Heart left ventricle (tissue), 16 donors: ENCODE data around the gene SHC1. TPM values are rescaled to one million over a fixed set of nuclear protein-coding genes. Genes with fewer than 3 reads are reported as not detected.

Source experiments
- ATAC-seq, 4 donors: fragments of 200-7000 bp; cut with Tn5 transposase; one replicate each; pipeline ENCODE4 v1.9.1; 2020 to 2022; ENCODE audit warnings: moderate library complexity in 4 of 4, mild to moderate bottlenecking in 3 of 4, moderate number of reproducible peaks in 1 of 4
- DNase-seq, 5 donors: peaks; one replicate each; pipeline ENCODE4 v3.0.0-alpha.2; 2020
- H3K27ac ChIP-seq, 12 donors: fragments of 200-600 bp; sonication (generic) in 4 of 12; one replicate each; pipeline versions ENCODE4 v1.5.0 to v1.8.0; 2016 to 2022; ENCODE audit warnings: mild to moderate bottlenecking in 2 of 12
- H3K27me3 ChIP-seq, 9 donors: fragments of 200-600 bp; sonication (generic) in 2 of 9; one replicate each; pipeline versions ENCODE4 v1.5.1 to v1.8.0; 2016 to 2022; ENCODE audit warnings: mild to moderate bottlenecking in 3 of 9
- H3K36me3 ChIP-seq, 9 donors: fragments of 200-600 bp; sonication (generic) in 2 of 9; one replicate each; pipeline versions ENCODE4 v1.5.0 to v1.8.0; 2018 to 2022; ENCODE audit warnings: mild to moderate bottlenecking in 2 of 9
- H3K4me1 ChIP-seq, 12 donors: fragments of 200-600 bp; sonication (generic) in 4 of 12; one replicate each; pipeline versions ENCODE4 v1.5.0 to v1.8.0; 2016 to 2022; ENCODE audit warnings: mild to moderate bottlenecking in 3 of 12
- H3K4me3 ChIP-seq, 12 donors: fragments of 200-600 bp; sonication (generic) in 4 of 12; one replicate each; pipeline versions ENCODE4 v1.5.0 to v1.8.0; 2017 to 2022; ENCODE audit warnings: mild to moderate bottlenecking in 9 of 12, moderate library complexity in 4 of 12
- H3K9me3 ChIP-seq, 12 donors: fragments of 200-600 bp; sonication (generic) in 4 of 12; one replicate each; pipeline versions ENCODE4 v1.5.0 to v1.8.0; 2016 to 2022; ENCODE audit warnings: mild to moderate bottlenecking in 1 of 12
- POLR2A ChIP-seq, 2 donors: fragments of 450-650 bp; IDR thresholded peaks; one replicate each; pipeline ENCODE4 v1.6.1; 2017; ENCODE audit warnings: antibody characterized with exemption in 2 of 2, mild to moderate bottlenecking in 2 of 2, moderate library complexity in 2 of 2
- whole genome bisulfite sequencing, 4 donors: extraction: QIAGEN DNeasy Blood & Tissue Kit in 2 of 4; methylation state at CpG; one replicate each; pipeline versions ENCODE4 v1.1.5 to v1.1.7; 2013 to 2018; 5-methylcytosine and 5-hydroxymethylcytosine counted together
- intact Hi-C, 10 donors: fragments of 100-400 bp; cut with DNase I; formaldehyde crosslinking; loops; one replicate each; pipeline versions ENCODE4 v1.11.1 to v1.14.2; 2022
- polyA plus RNA-seq, 2 donors: library from polyadenylated mRNA; stranded (reverse); fragments of 200-250 nt; gene quantifications; one replicate each; pipeline ENCODE4 v1.2.3, GENCODE V29; 2013
- total RNA-seq, 9 donors: library from RNA; depleted of rRNA in 2 of 9; stranded (reverse); fragments of >200 nt in 2 of 9; fragmentation: NEBNext Ultra II Directional in 3 of 9; extraction: Animal tissue kit (Norgen Biotek cat#: 25700) in 3 of 9; gene quantifications; one replicate each; pipeline versions ENCODE4 v1.1.0 to v1.2.4, GENCODE V29; 2016 to 2023
- TF ChIP-seq, protein P1 (sequence below), 12 donors: fragments of 200-600 bp; sonication (generic) in 4 of 12; IDR thresholded peaks; one replicate each; pipeline versions ENCODE4 v1.5.0 to v1.8.0; 2018 to 2022; ENCODE audit warnings: antibody characterized with exemption in 12 of 12, mild to moderate bottlenecking in 5 of 12
- donor health status: ischemic (EF 13 %, LVEDD 7.1; RV severe dilation, severe dysfunction).
- donor health status: healthy with polysubstance abuse.
- donor health status: DM: no; HTN: yes; CAD: no.
- donor health status: DM: no; HTN: no; CAD: no.
- donor health status: ischemic (EF 25% LVEDD 6.9; RV normal size, moderate dysfunction).
- donor health status: ischemic (EF 25% LVEDD 5.7; RV mildly dilated, moderate dysfunction).
- donor health status: healthy.
- donor health status: DM: yes; HTN: yes; CAD: no.
- donor health status: ischemic (EF 35%, LVEDD 5.7; RV mildly dilated, moderate dysfunction).
- donor health status: nonischemic (EF 11% LVEDD 7.7; RV severe dilation, severe dysfunction).
- donor health status: DM: yes; HTN: yes; CAD: no.
- donor health status: PGD.
- donor health status: ischemic (EF 29% LVEDD 5.4; RV normal size, mild dysfunction).
- donor health status: nonischemic (EF 23%, LVEDD 6.1; RV moderate dilation, normal function).

The SHC1 gene
- total and polyA plus RNA-seq, 11 donors: 23.6 to 115 (median 62.4) TPM

DNA sequence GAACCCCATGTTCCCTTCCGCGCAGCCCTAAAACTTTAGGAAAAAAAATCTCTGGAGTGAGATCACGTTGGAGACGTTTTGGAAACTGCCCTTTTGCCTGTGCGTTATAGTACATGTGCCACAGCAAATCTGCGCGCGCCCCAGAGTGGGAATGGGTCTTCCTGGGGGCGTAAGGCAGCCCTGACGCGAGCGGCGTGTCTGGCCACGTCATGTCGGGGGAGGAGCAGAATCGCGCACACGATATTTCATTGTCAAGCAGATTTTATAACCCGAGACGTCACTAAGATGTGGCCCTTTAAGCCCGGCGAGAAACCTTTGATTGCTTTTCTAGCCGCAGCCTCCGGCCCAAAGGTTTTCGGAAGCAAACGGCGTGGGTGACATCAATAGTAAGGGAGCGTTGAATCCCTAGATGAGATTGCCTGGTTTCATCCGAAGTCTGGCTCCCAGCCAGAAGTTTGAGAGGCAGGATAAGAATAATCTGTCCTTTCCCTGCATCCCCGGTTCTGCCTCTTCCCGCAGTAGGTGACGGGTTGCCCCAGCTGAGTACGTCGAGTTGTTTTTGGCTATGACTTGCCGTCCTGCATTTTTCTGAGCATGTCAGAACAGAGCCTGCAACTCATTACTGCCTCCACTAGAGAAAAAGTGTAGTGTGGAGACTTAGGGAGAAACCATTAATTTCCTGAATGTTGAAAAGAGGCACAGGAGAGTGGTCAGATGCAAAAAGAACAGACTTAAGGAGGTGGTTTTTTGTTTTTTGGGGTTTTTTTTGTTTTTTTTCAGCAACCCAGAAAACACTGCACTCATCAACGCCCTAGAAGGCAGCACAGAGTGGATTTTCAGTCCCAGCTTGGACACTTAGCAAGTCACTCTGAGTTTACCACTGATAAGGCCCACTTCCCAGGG lies 33.2 kb downstream of the SHC1 start:
- TF ChIP-seq, protein P1, sequence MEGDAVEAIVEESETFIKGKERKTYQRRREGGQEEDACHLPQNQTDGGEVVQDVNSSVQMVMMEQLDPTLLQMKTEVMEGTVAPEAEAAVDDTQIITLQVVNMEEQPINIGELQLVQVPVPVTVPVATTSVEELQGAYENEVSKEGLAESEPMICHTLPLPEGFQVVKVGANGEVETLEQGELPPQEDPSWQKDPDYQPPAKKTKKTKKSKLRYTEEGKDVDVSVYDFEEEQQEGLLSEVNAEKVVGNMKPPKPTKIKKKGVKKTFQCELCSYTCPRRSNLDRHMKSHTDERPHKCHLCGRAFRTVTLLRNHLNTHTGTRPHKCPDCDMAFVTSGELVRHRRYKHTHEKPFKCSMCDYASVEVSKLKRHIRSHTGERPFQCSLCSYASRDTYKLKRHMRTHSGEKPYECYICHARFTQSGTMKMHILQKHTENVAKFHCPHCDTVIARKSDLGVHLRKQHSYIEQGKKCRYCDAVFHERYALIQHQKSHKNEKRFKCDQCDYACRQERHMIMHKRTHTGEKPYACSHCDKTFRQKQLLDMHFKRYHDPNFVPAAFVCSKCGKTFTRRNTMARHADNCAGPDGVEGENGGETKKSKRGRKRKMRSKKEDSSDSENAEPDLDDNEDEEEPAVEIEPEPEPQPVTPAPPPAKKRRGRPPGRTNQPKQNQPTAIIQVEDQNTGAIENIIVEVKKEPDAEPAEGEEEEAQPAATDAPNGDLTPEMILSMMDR (IDR thresholded peaks at IDR 0.05): peak in 7 of 12 donors; percentile 19 to 43 (median 28)
- peak; percentile 22 to 58 for TF ChIP-seq POLR2A (IDR thresholded peaks at IDR 0.05)
- H3K27me3 ChIP-seq: no peaks in the 10 kb centered on the region
- H3K4me3 ChIP-seq: peak overlapping the region; percentile 39 to 80 (median 66)
- H3K4me1 ChIP-seq: peaks cover 0 to 50% (median 20%) of the 10 kb centered on the region in 12 donors
- no peaks in the 10 kb centered on the region for H3K9me3 ChIP-seq
- DNase-seq (peak; percentile 91 to 95 (median 94)), ATAC-seq (peak; percentile 88 to 91 (median 88))
- H3K36me3 ChIP-seq: peaks cover 0 to 2% (median 0%) of the 10 kb centered on the region in 9 donors
- peak overlapping the region; percentile 90 to 100 (median 98) for H3K27ac ChIP-seq
- intact Hi-C loops: loop anchor here in 4 of 10 donors (2.0 to 10.0 kb wide), 6 partner anchors 35 to 380 kb away; partner anchors contain the start of genes UBE2Q1 (in 3 of the 4), CHRNB2 (in 1 of the 4), CKS1B (in 1 of the 4) and SHC1 (in 1 of the 4)
- 0 to 2% (median 1%) methylated on average over 20 to 36 of the region's 36 CpGs for WGBS, 4 donors

DNA sequence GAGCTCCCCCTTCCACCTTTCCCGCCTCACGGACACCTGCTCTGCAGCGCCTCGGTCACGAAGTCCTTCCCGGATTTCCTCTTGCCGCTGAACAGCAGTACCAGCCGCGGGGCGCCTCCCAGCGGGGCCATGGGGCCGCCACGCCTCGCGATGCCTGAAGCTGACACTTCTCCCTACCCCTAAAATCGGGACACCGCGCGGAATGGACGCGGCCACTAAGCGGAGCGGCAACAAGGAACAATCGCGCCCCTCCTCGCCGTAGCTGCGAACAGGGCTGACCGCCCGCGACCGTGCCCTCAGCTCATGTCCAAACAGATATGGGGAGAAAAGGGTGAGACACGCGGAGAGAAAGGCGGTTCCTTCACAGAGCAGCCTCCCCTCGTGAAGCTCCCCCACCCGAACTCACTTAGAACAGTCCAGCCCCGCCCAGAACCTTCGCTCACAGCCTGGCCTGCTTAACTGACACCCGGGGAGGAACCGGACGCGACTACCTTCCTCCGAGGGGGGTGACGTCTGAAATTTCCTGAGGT lies 33.9 kb downstream of the SHC1 start, which contains the start of gene PMVK:
PMVK (minus strand) TSS at position 165 of the 530 bp plus-strand sequence; CDS start at position 131, 34 bp downstream.
- WGBS, 4 donors: 0 to 1% (median 0%) methylated on average over 30 to 45 of the region's 45 CpGs
- H3K27me3 ChIP-seq: no peaks in the 10 kb centered on the region

DNA sequence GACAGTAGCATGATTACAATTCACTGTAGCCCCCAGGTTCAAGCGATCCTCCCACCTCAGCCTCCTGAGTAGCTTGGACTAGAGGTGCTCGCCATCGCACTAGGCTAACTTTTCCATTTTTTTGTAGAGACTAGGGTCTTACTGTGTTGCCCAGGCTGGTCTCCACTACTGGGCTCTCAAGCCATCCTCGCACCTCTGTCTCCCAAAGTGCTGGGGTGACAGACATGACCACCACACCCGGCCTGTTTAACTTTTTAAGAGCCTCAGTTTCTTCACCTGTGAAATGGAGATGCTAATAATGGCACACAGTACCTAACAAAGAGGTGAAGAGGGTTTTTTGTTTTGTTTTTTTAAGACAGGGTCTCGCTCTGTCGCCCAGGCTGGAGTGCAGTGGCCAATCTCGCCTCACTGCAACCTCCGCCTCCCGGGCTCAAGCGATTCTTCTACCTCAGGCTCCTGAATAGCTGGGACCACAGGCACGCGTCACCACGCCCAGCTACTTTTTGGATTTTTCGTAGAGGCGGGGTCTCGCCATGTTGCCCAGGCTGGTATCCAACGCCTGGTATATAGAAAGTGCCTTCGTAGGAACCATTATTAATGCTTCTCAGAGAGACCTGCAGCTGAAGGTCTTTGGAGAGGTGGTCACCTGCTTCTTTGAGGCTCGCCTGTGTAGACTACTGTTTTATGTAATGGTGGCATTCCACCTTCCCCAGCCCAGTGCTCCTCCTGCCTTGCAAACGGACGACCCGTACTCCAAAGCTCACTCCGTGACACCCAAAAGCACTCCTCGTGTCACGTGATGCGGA lies 34.6 kb downstream of the SHC1 start:
- DNase-seq (peak in 1 of 5 donors; percentile 28), ATAC-seq (no peak)
- Histone ChIP-seq H3K36me3 (peaks cover 0 to 15% (median 4%) of the 10 kb centered on the region in 9 donors), H3K27ac (peak overlapping the region; percentile 90 to 100 (median 98)), H3K9me3 (no peaks in the 10 kb centered on the region), H3K27me3 (no peaks in the 10 kb centered on the region), H3K4me3 (peak overlapping the region; percentile 39 to 80 (median 66)), H3K4me1 (peaks cover 0 to 36% (median 18%) of the 10 kb centered on the region in 12 donors)
- WGBS, 4 donors: 42 to 51% (median 49%) methylated on average over 26 to 27 of the region's 27 CpGs
- intact Hi-C loops: loop anchor here in 4 of 10 donors (2.0 to 10.0 kb wide), 6 partner anchors 36 to 379 kb away; partner anchors contain the start of genes UBE2Q1 (in 3 of the 4), CHRNB2 (in 1 of the 4), CKS1B (in 1 of the 4) and SHC1 (in 1 of the 4)
- TF ChIP-seq, protein P1 (IDR thresholded peaks at IDR 0.05): no peak
- TF ChIP-seq POLR2A (IDR thresholded peaks at IDR 0.05): no peak

More for the DNA sequence above, 33.9 kb downstream of the SHC1 start, which contains the start of gene PMVK:
- peak in 1 of 2 donors; percentile 46 for TF ChIP-seq POLR2A (IDR thresholded peaks at IDR 0.05)
- TF ChIP-seq, protein P1 (IDR thresholded peaks at IDR 0.05): peak in 10 of 12 donors; percentile 17 to 55 (median 37)
- Histone ChIP-seq H3K4me1 (peaks cover 0 to 43% (median 18%) of the 10 kb centered on the region in 12 donors), H3K4me3 (peak within 1 kb of the TSS; percentile 39 to 80 (median 66)), H3K27ac (peak within 1 kb of the TSS; percentile 90 to 100 (median 98)), H3K36me3 (peaks cover 0 to 9% (median 0%) of the 10 kb centered on the region in 9 donors), H3K9me3 (no peaks in the 10 kb centered on the region)
- DNase-seq (peak; percentile 96 to 97 (median 97)), ATAC-seq (peak; percentile 93 to 96 (median 94))
- intact Hi-C loops: loop anchor here in 4 of 10 donors (2.0 to 10.0 kb wide), 6 partner anchors 36 to 379 kb away; partner anchors contain the start of genes UBE2Q1 (in 3 of the 4), CHRNB2 (in 1 of the 4), CKS1B (in 1 of the 4) and SHC1 (in 1 of the 4)
